Esophagus muscularis mucosa (tissue), 4 donors: ENCODE data around the gene CD180. TPM values are rescaled to one million over a fixed set of nuclear protein-coding genes. Genes with fewer than 3 reads are reported as not detected.

ENCODE experiments used
- DNase-seq: peaks from one replicate; pipeline ENCODE4 v3.0.0-alpha.2; 2017; ENCODE audit errors: extremely low spot score
- H3K27ac ChIP-seq, 4 donors: fragments of 200-600 bp; sonication (generic); replicated peaks in 1 of 4; 1 replicate in 3 of 4; 2 replicates in 1 of 4; pipeline ENCODE4 v1.5.1; 2016 to 2019; ENCODE audit warnings: mild to moderate bottlenecking in 1 of 4
- H3K27me3 ChIP-seq, 4 donors: fragments of 200-600 bp; sonication (generic); one replicate each; pipeline versions ENCODE4 v1.5.1 to v1.6.0; 2016 to 2019
- H3K36me3 ChIP-seq, 4 donors: fragments of 200-600 bp; sonication (generic); one replicate each; pipeline ENCODE4 v1.5.1; 2016 to 2019
- H3K4me1 ChIP-seq, 4 donors: fragments of 200-600 bp; sonication (generic); one replicate each; pipeline ENCODE4 v1.5.1; 2016 to 2019
- H3K4me3 ChIP-seq, 4 donors: fragments of 200-600 bp; sonication (generic); 1 replicate in 2 of 4; 2 replicates in 2 of 4; pipeline ENCODE4 v1.5.1; 2016 to 2019; ENCODE audit warnings: mild to moderate bottlenecking in 4 of 4, moderate library complexity in 1 of 4
- H3K9me3 ChIP-seq, 4 donors: fragments of 200-600 bp; sonication (generic); 1 replicate in 3 of 4; 2 replicates in 1 of 4; pipeline ENCODE4 v1.5.1; 2016 to 2019
- EP300 ChIP-seq: sonication (generic); formaldehyde crosslinking; IDR thresholded peaks from one replicate; pipeline ENCODE4 v1.6.1; 2017; ENCODE audit warnings: antibody characterized with exemption
- POLR2A ChIP-seq: fragments of 450-650 bp; IDR thresholded peaks from one replicate; pipeline ENCODE4 v1.6.1; 2017; ENCODE audit warnings: antibody characterized with exemption, moderate library complexity, mild to moderate bottlenecking, low read depth
- POLR2AphosphoS5 ChIP-seq, 2 donors: sonication (generic); formaldehyde crosslinking; IDR thresholded peaks; one replicate each; pipeline ENCODE4 v1.6.1; 2017; ENCODE audit warnings: antibody characterized with exemption in 2 of 2
- WGBS: methylation state at CpG from one replicate; pipeline ENCODE4 v1.1.5; 2018; 5-methylcytosine and 5-hydroxymethylcytosine counted together
- intact Hi-C: fragments of 100-400 bp; cut with DNase I; formaldehyde crosslinking; loops from one replicate; pipeline ENCODE4 v1.15.1; 2023
- total RNA-seq, 4 donors: library from RNA; depleted of rRNA; stranded (reverse); fragments of >200 nt; gene quantifications; one replicate each; pipeline versions ENCODE4 v1.1.0 to v1.2.1, GENCODE V29; 2016
- TF ChIP-seq, protein P1 (sequence below), 3 experiments: fragments of 200-600 bp in 2 of 3; fragments of 450-650 bp in 1 of 3; sonication (generic) in 2 of 3; IDR thresholded peaks; one replicate each; pipeline ENCODE4 v1.5.1; 2017 to 2019; ENCODE audit warnings: antibody characterized with exemption in 3 of 3, mild to moderate bottlenecking in 2 of 3, moderate library complexity in 1 of 3

Gene CD180
- 1 to 10 TPM in 1 of 4 donors, under 1 TPM in 3; 0.42 to 1.8 (median 0.67) TPM for total RNA-seq

DNA sequence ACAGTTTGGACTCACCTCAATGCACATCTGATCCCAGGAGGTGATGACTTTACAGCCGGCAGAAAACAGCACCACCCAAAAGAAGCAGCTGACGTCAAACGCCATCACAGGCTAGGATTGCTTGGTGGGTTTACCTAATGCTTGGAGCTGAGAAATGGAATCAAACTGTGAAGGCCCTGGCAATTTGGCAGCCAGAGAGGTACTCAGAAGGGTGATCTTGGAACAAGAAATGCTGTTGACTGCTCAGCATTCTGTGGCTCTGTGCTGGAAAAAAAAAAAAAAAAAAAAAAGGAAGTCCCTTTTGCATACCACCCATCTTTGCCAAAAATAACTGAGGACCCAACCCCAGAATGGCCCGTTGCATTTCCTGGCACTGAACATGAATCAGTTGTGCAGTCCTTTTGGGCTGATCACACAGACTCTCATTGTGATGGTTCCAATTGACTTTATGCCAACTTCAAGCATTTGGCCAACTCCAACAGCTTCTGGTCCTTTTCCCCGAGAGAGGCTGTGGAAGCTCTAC, at the start of gene CD180:
CD180 (minus strand) TSS at position 263 of the 523 bp plus-strand sequence; CDS start at position 105, 158 bp downstream.
- DNase-seq, result no peak
- no peaks in the 10 kb centered on the region for H3K9me3 ChIP-seq
- 63% methylated on average over 5 of the region's 5 CpGs for WGBS
- no peak within 1 kb of the TSS for H3K27ac ChIP-seq
- TF ChIP-seq, protein P1, sequence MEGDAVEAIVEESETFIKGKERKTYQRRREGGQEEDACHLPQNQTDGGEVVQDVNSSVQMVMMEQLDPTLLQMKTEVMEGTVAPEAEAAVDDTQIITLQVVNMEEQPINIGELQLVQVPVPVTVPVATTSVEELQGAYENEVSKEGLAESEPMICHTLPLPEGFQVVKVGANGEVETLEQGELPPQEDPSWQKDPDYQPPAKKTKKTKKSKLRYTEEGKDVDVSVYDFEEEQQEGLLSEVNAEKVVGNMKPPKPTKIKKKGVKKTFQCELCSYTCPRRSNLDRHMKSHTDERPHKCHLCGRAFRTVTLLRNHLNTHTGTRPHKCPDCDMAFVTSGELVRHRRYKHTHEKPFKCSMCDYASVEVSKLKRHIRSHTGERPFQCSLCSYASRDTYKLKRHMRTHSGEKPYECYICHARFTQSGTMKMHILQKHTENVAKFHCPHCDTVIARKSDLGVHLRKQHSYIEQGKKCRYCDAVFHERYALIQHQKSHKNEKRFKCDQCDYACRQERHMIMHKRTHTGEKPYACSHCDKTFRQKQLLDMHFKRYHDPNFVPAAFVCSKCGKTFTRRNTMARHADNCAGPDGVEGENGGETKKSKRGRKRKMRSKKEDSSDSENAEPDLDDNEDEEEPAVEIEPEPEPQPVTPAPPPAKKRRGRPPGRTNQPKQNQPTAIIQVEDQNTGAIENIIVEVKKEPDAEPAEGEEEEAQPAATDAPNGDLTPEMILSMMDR (IDR thresholded peaks at IDR 0.05), result no peak
- TF ChIP-seq POLR2A (no peak), POLR2AphosphoS5 (IDR thresholded peaks at IDR 0.05) (no peak), EP300 (no peak)
- intact Hi-C loops, result no loop called here
- no peaks in the 10 kb centered on the region for H3K36me3 ChIP-seq
- peaks cover 0 to 23% (median 18%) of the 10 kb centered on the region in 4 donors for H3K4me1 ChIP-seq
- H3K4me3 ChIP-seq, result peak within 1 kb of the TSS in 1 of 4 donors; percentile 20
- no peaks in the 10 kb centered on the region for H3K27me3 ChIP-seq

DNA sequence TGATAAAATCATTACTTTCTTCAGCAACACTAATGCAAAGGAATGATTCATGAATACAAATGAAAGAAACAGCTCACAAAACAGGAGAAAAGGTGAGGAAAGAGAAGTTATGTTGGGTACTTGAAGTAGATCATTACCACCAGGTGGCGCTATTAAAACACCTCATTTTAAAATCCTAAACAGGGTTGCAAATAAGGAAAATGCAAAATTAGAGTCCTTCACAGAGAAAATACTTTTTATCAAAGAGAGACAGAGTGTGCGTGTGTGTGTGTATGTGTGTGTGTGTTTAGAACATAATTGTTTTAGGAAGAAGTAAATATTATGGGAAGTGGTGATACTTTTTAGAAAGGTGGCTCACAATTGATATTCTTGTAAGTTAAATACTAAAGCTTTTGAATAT, 49.5 kb upstream of the CD180 start:
- intact Hi-C loops, result loop anchor here (5.0 to 10.0 kb wide), 7 partner anchors 249 to 1009 kb away; partner anchors contain the start of gene PIK3R1
- Histone ChIP-seq H3K36me3 (no peaks in the 10 kb centered on the region), H3K4me3 (no peak overlapping the region), H3K27ac (peak overlapping the region; percentile 40 to 83 (median 78)), H3K27me3 (no peaks in the 10 kb centered on the region), H3K4me1 (peaks cover 27 to 68% (median 54%) of the 10 kb centered on the region in 4 donors), H3K9me3 (no peaks in the 10 kb centered on the region)
- TF ChIP-seq EP300, result no peak
- TF ChIP-seq, protein P1 (IDR thresholded peaks at IDR 0.05), result peak; percentile 68 to 81 (median 72)
- WGBS, result 6% methylated on average over 2 of the region's 2 CpGs
- DNase-seq, result no peak

DNA sequence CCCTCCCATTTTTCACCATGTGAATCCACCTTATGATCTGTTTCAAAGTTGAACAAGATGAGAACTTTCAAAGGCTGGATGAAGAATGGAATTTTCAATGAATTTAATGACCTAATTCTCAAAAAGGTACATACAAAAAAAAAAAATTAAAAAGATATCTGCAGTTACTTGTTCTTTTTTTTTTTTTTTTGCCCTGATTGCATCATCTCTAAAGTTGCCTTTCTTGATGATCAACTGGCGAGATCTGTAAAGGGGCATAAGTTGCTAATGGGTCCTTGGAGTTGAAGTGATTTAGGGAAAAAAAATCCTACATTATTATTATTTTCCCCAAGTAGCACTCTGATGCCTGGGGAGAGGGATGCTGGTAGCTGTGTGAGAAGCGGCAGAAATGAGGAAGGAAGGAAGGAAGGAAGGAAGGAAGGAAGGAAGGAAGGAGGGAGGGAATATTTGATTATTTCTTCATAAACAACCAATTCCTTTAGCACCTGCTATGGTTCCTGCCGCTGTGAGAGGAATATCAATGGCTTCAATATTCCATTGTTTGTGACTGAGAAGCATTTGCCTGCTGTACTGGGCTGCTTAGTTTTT, 48.8 kb upstream of the CD180 start:
- WGBS, result 71% methylated on average over 3 of the region's 3 CpGs

DNA sequence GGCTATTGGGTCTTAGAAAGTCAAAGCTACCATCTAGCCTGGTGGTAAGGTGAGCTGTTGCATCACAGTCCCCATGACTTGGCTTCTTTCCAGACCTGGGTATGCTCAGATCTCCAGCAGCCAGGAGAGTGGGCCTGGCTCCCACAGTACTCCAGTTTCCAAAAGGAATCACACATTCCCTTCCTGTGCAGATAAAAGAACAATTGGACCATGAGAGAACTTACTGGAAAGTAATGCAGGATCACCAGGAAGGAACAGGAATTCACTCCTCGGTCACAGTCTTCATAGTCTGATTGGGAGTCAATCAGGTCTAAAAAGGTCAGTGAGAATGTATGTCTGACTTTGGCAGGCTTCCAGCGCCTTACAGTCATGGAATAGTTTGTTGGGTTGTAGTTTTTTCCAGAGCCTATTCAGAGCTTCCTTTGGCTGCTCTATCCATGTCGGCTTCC, 47.8 kb upstream of the CD180 start:
- Histone ChIP-seq H3K9me3 (no peaks in the 10 kb centered on the region), H3K4me3 (no peak overlapping the region), H3K27ac (peak overlapping the region; percentile 49 to 83 (median 78)), H3K27me3 (no peaks in the 10 kb centered on the region), H3K36me3 (no peaks in the 10 kb centered on the region), H3K4me1 (peaks cover 27 to 71% (median 52%) of the 10 kb centered on the region in 4 donors)
- intact Hi-C loops, result loop anchor here (10.0 kb wide), 3 partner anchors 250 to 1010 kb away; no protein-coding TSS in a partner anchor
- 57% methylated on average over 3 of the region's 3 CpGs for WGBS
- no peak for TF ChIP-seq POLR2A
- peak; percentile 32 to 55 for TF ChIP-seq POLR2AphosphoS5 (IDR thresholded peaks at IDR 0.05)
- no peak for DNase-seq

More for the DNA sequence above, 48.8 kb upstream of the CD180 start:
- no peak overlapping the region for H3K4me3 ChIP-seq
- H3K4me1 ChIP-seq, result peaks cover 27 to 72% (median 54%) of the 10 kb centered on the region in 4 donors
- intact Hi-C loops, result loop anchor here (5.0 to 10.0 kb wide), 7 partner anchors 249 to 1009 kb away; partner anchors contain the start of gene PIK3R1
- no peak for TF ChIP-seq POLR2A
- TF ChIP-seq EP300, result no peak
- TF ChIP-seq, protein P1 (IDR thresholded peaks at IDR 0.05), result no peak
- TF ChIP-seq POLR2AphosphoS5 (IDR thresholded peaks at IDR 0.05), result no peak
- H3K27ac ChIP-seq, result peak overlapping the region; percentile 49 to 83 (median 78)
- no peaks in the 10 kb centered on the region for H3K9me3 ChIP-seq
- DNase-seq, result no peak
- H3K27me3 ChIP-seq, result no peaks in the 10 kb centered on the region
- no peaks in the 10 kb centered on the region for H3K36me3 ChIP-seq

DNA sequence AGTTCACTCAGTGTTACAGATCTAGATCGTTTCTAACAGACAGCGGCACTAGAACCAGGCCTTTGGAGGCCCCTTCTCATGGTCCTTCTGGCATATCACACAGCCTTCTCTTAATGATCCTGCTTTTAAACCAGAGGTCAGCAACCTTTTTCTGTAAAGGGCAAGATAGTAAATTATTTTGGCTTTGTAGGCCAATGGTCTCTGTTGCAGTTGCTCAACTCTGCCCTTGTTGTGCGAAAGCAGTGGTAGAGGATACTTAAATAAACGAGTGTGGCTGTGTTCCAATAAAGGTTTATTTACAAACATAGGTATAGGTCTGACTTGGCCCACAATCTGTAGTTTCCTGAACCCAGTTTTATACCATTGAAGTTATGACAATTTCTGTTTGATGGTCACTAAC, 47.3 kb upstream of the CD180 start:
- Histone ChIP-seq H3K36me3 (no peaks in the 10 kb centered on the region), H3K27me3 (no peaks in the 10 kb centered on the region), H3K9me3 (no peaks in the 10 kb centered on the region), H3K4me1 (peaks cover 23 to 71% (median 52%) of the 10 kb centered on the region in 4 donors), H3K4me3 (no peak overlapping the region), H3K27ac (peak overlapping the region; percentile 49 to 83 (median 78))
- 96% methylated on average over 4 of the region's 4 CpGs for WGBS
- intact Hi-C loops, result loop anchor here (10.0 kb wide), 3 partner anchors 251 to 1011 kb away; no protein-coding TSS in a partner anchor
- TF ChIP-seq, protein P1 (IDR thresholded peaks at IDR 0.05), result no peak
- TF ChIP-seq POLR2A (no peak), EP300 (no peak), POLR2AphosphoS5 (IDR thresholded peaks at IDR 0.05) (no peak)
- DNase-seq, result no peak
